ENCODE results near the gene NCOA4. TPM values are rescaled to one million over a fixed set of nuclear protein-coding genes. Genes with fewer than 3 reads are reported as not detected.

The NCOA4 gene
- total RNA-seq, 1 experiment from 2014 or later = 50.6 TPM

GRCh38 chr10:46048152-46048551 lies 17.7 kb upstream of the NCOA4 start:
- DNase-seq (ENCODE audit: low spot score) = no peak
- no TSS peak for BruUV-seq (replicated peaks)
- peaks cover 12% of the 10 kb centered on the region for H3K27me3 ChIP-seq (replicated peaks; ENCODE audit: insufficient read depth, low read depth, low read length, poor library complexity)
- POLR2A ChIA-PET (ENCODE audit: low non-redundant PET) = no interaction called here
- no peaks in the 10 kb centered on the region for H3K36me3 ChIP-seq (ENCODE audit: insufficient read depth, low read length, poor library complexity, severe bottlenecking)
- CTCF ChIA-PET = no interaction called here
- intact Hi-C loops (cut with micrococcal nuclease; ENCODE audit: unreplicated experiment) = no loop called here
- TF ChIP-seq CTCF (conservative IDR thresholded peaks at IDR 0.05; ENCODE audit: low read depth, low read length) = no peak
- no peak for TF ChIP-seq EZH2 (IDR thresholded peaks at IDR 0.05; ENCODE audit: borderline replicate concordance, low read depth, low read length, poor library complexity, severe bottlenecking)
- no peaks in the 10 kb centered on the region for H3K9me3 ChIP-seq (ENCODE audit: low read depth, low read length, poor library complexity, severe bottlenecking)
- H3K4me1 ChIP-seq (ENCODE audit: insufficient read depth, low read length, poor library complexity, severe bottlenecking) = no peaks in the 10 kb centered on the region
- no peak overlapping the region for H3K27ac ChIP-seq (ENCODE audit: low read depth, low read length, poor library complexity, severe bottlenecking)
- no peak overlapping the region for H3K4me3 ChIP-seq (ENCODE audit: low read depth, low read length, poor library complexity, severe bottlenecking)

DNA sequence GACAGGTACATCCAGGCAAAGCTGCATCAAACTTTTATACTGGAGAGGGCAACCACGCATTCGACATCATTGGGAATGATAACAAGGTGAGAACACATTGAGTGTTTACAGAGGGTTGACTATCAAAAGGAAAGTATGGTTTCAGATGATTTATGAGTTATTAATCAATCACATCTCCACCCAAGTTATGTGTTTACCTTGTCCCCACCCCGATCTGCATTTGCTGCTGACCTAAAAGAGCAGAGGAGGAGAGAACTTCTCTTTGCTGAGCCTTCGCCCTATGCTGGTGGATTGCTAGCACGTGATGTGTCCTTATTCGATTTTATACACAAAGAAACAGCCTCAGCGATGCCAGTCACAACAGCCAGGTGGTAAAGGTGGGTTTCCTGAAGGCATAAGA lies 15.8 kb upstream of the NCOA4 start, which contains the start of gene MSMB:
MSMB (minus strand) TSS at position 9 of the 400 bp plus-strand sequence. CDS start 32 bp downstream, outside the sequence.
- TF ChIP-seq EZH2 (IDR thresholded peaks at IDR 0.05; ENCODE audit: borderline replicate concordance, low read depth, low read length, poor library complexity, severe bottlenecking) = no peak
- TF ChIP-seq CTCF (conservative IDR thresholded peaks at IDR 0.05; ENCODE audit: low read depth, low read length) = no peak
- Histone ChIP-seq H3K4me1 (ENCODE audit: insufficient read depth, low read length, poor library complexity, severe bottlenecking) (no peaks in the 10 kb centered on the region), H3K4me3 (ENCODE audit: low read depth, low read length, poor library complexity, severe bottlenecking) (no peak within 1 kb of the TSS), H3K9me3 (ENCODE audit: low read depth, low read length, poor library complexity, severe bottlenecking) (no peaks in the 10 kb centered on the region), H3K36me3 (ENCODE audit: insufficient read depth, low read length, poor library complexity, severe bottlenecking) (no peaks in the 10 kb centered on the region), H3K27me3 (replicated peaks; ENCODE audit: insufficient read depth, low read depth, low read length, poor library complexity) (peaks cover 17% of the 10 kb centered on the region), H3K27ac (ENCODE audit: low read depth, low read length, poor library complexity, severe bottlenecking) (no peak within 1 kb of the TSS)
- intact Hi-C loops (cut with micrococcal nuclease; ENCODE audit: unreplicated experiment) = no loop called here
- BruUV-seq (replicated peaks) = no TSS peak
- ChIA-PET POLR2A (ENCODE audit: low non-redundant PET) (no interaction called here), CTCF (no interaction called here)
- no peak for DNase-seq (ENCODE audit: low spot score)

- H3K27me3 ChIP-seq (replicated peaks; ENCODE audit: insufficient read depth, low read depth, low read length, poor library complexity) = peaks cover 17% of the 10 kb centered on the region
- ChIA-PET CTCF (no interaction called here), POLR2A (ENCODE audit: low non-redundant PET) (no interaction called here)
- no peak for TF ChIP-seq CTCF (conservative IDR thresholded peaks at IDR 0.05; ENCODE audit: low read depth, low read length)
- TF ChIP-seq EZH2 (IDR thresholded peaks at IDR 0.05; ENCODE audit: borderline replicate concordance, low read depth, low read length, poor library complexity, severe bottlenecking) = no peak
- no peak for DNase-seq (ENCODE audit: low spot score)
- intact Hi-C loops (cut with micrococcal nuclease; ENCODE audit: unreplicated experiment) = no loop called here
- H3K9me3 ChIP-seq (ENCODE audit: low read depth, low read length, poor library complexity, severe bottlenecking) = no peaks in the 10 kb centered on the region
- no TSS peak for BruUV-seq (replicated peaks)
- no peak overlapping the region for H3K4me3 ChIP-seq (ENCODE audit: low read depth, low read length, poor library complexity, severe bottlenecking)
- H3K27ac ChIP-seq (ENCODE audit: low read depth, low read length, poor library complexity, severe bottlenecking) = no peak overlapping the region
- H3K4me1 ChIP-seq (ENCODE audit: insufficient read depth, low read length, poor library complexity, severe bottlenecking) = no peaks in the 10 kb centered on the region
- no peaks in the 10 kb centered on the region for H3K36me3 ChIP-seq (ENCODE audit: insufficient read depth, low read length, poor library complexity, severe bottlenecking)
Measured at GRCh38 chr10:46042527-46042926, 12.1 kb upstream of the NCOA4 start.
